OCI-LY7 (cell line): Measurements from ENCODE around the gene FLNA. TPM values are rescaled to one million over a fixed set of nuclear protein-coding genes. Genes with fewer than 3 reads are reported as not detected.

Source experiments
- BruUV-seq: library from RNA; stranded (reverse); fragments of 400-500 nt; replicated peaks from 2 replicates; lab custom pipeline; 2021; lab: Mats Ljungman, UMichigan
- CTCF ChIA-PET: fragments of 300-600 bp; sonication (Branson Sonifier 250); formaldehyde crosslinking; loops from one replicate; lab custom pipeline; 2022; ENCODE audit warnings: antibody characterized with exemption; ENCODE audit not compliant: unreplicated experiment; lab: Charles Lee
- POLR2A ChIA-PET: fragments of 300-600 bp; sonication (Branson Sonifier 250); formaldehyde crosslinking; loops from one replicate; lab custom pipeline; 2022; ENCODE audit warnings: antibody characterized with exemption; lab: Charles Lee
- DNase-seq: peaks from one replicate; pipeline ENCODE4 v3.0.0-alpha.2; 2015; ENCODE audit warnings: low spot score
- H2AFZ ChIP-seq: fragments of 200-600 bp; sonication (generic), shearing (Covaris generic); 2 replicates; pipeline ENCODE4 v1.6.1; 2014; ENCODE audit warnings: mild to moderate bottlenecking, antibody characterized with exemption, low read length, moderate library complexity
- H3K27ac ChIP-seq: fragments of 200-600 bp; sonication (generic); 2 replicates; pipeline ENCODE4 v1.5.1; 2014; ENCODE audit warnings: mixed run types, low read depth, mild to moderate bottlenecking, moderate library complexity, low read length, inconsistent platforms; ENCODE audit not compliant: poor library complexity, severe bottlenecking
- H3K36me3 ChIP-seq: fragments of 200-600 bp; sonication (generic); 2 replicates; pipeline ENCODE4 v1.6.1; 2014; ENCODE audit warnings: mild to moderate bottlenecking, antibody characterized with exemption, low read length, moderate library complexity, mixed read lengths; ENCODE audit not compliant: insufficient read depth
- H3K4me1 ChIP-seq: fragments of 200-600 bp; sonication (generic); 2 replicates; pipeline ENCODE4 v1.5.1; 2014; ENCODE audit warnings: mild to moderate bottlenecking, low read length; ENCODE audit not compliant: insufficient read depth, poor library complexity, severe bottlenecking
- H3K4me2 ChIP-seq: fragments of 200-600 bp; sonication (generic); 2 replicates; pipeline ENCODE4 v1.6.1; 2014; ENCODE audit warnings: mild to moderate bottlenecking, low read length
- H3K4me3 ChIP-seq: fragments of 200-600 bp; sonication (generic); 2 replicates; pipeline ENCODE4 v1.5.1; 2014; ENCODE audit warnings: mild to moderate bottlenecking, low read depth, low read length; ENCODE audit not compliant: poor library complexity, severe bottlenecking
- H3K79me2 ChIP-seq: fragments of 200-600 bp; sonication (generic); 2 replicates; pipeline ENCODE4 v1.6.1; 2016; ENCODE audit warnings: low read depth, mild to moderate bottlenecking, low read length, moderate library complexity, mixed read lengths; ENCODE audit not compliant: insufficient read depth
- H3K9me2 ChIP-seq: fragments of 200-600 bp; sonication (generic); 2 replicates; pipeline ENCODE4 v1.6.1; 2016; ENCODE audit warnings: mild to moderate bottlenecking, low read length, mixed read lengths; ENCODE audit not compliant: insufficient read depth
- H3K9me3 ChIP-seq: fragments of 200-600 bp; sonication (generic); 2 replicates; pipeline ENCODE4 v1.6.1; 2014; ENCODE audit warnings: mild to moderate bottlenecking, mixed run types, low read length, mixed read lengths
- H4K20me1 ChIP-seq: fragments of 200-600 bp; sonication (generic); 2 replicates; pipeline ENCODE4 v1.6.1; 2014; ENCODE audit warnings: mild to moderate bottlenecking, antibody characterized with exemption, low read length, moderate library complexity, mixed read lengths; ENCODE audit not compliant: insufficient read depth
- EZH2phosphoT487 ChIP-seq: fragments of 200-600 bp; sonication (generic); IDR thresholded peaks from 2 replicates; pipeline ENCODE4 v1.6.1; 2018; ENCODE audit warnings: low read depth, borderline replicate concordance, mild to moderate bottlenecking, mixed run types, antibody characterized with exemption, low read length, moderate library complexity, mixed read lengths
- intact Hi-C: fragments of 100-400 bp; cut with micrococcal nuclease; formaldehyde crosslinking; loops from one replicate; pipeline ENCODE4 v1.10.0; 2022; ENCODE audit not compliant: unreplicated experiment
- total RNA-seq, 2 experiments: library from RNA; depleted of rRNA in 1 of 2; stranded (reverse); fragments of >200 nt in 1 of 2; shearing (Covaris generic) in 1 of 2; gene quantifications; 2 replicates each; pipeline ENCODE4 v1.2.3, GENCODE V29; 2014 to 2022
- TF ChIP-seq, protein P1 (sequence below): fragments of 200-600 bp; sonication (generic); conservative IDR thresholded peaks from 2 replicates; pipeline ENCODE4 v1.5.1; 2014; ENCODE audit warnings: mild to moderate bottlenecking, antibody characterized with exemption, low read length, moderate library complexity, mixed read lengths

The FLNA gene
- total RNA-seq, 2 experiments from 2014 or later: 78.8 to 97.7 TPM

- H3K9me3 ChIP-seq: no peaks in the 10 kb centered on the region
- DNase-seq: no peak
- peak overlapping the region; percentile 42 for H3K4me3 ChIP-seq
- BruUV-seq: no TSS peak
- H3K4me2 ChIP-seq: peak overlapping the region; percentile 67
- no peaks in the 10 kb centered on the region for H4K20me1 ChIP-seq
- H3K27ac ChIP-seq: no peak overlapping the region
- POLR2A ChIA-PET: no interaction called here
- CTCF ChIA-PET: no interaction called here
- peak overlapping the region; percentile 7; the same call in 1 of the 2 replicates for H2AFZ ChIP-seq
- peaks cover 37% of the 10 kb centered on the region for H3K4me1 ChIP-seq
- intact Hi-C loops: loop anchor here (2.0 kb wide), 1 partner anchor 54 kb away; the partner anchor contains the start of gene FLNA
- H3K9me2 ChIP-seq: no peaks in the 10 kb centered on the region
- no peaks in the 10 kb centered on the region for H3K79me2 ChIP-seq
- H3K36me3 ChIP-seq: no peaks in the 10 kb centered on the region
- TF ChIP-seq, protein P1, sequence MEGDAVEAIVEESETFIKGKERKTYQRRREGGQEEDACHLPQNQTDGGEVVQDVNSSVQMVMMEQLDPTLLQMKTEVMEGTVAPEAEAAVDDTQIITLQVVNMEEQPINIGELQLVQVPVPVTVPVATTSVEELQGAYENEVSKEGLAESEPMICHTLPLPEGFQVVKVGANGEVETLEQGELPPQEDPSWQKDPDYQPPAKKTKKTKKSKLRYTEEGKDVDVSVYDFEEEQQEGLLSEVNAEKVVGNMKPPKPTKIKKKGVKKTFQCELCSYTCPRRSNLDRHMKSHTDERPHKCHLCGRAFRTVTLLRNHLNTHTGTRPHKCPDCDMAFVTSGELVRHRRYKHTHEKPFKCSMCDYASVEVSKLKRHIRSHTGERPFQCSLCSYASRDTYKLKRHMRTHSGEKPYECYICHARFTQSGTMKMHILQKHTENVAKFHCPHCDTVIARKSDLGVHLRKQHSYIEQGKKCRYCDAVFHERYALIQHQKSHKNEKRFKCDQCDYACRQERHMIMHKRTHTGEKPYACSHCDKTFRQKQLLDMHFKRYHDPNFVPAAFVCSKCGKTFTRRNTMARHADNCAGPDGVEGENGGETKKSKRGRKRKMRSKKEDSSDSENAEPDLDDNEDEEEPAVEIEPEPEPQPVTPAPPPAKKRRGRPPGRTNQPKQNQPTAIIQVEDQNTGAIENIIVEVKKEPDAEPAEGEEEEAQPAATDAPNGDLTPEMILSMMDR: no peak
- no peak for TF ChIP-seq EZH2phosphoT487
These were observed 54.0 kb downstream of the FLNA start for GRCh38 chrX:154320406-154320805.

- peaks cover 28% of the 10 kb centered on the region for H3K4me1 ChIP-seq
- H3K4me2 ChIP-seq: no peak overlapping the region
- BruUV-seq: no TSS peak
- TF ChIP-seq, protein P1: peak; percentile 71
- no peak for TF ChIP-seq EZH2phosphoT487
- no peaks in the 10 kb centered on the region for H4K20me1 ChIP-seq
- H3K9me3 ChIP-seq: no peaks in the 10 kb centered on the region
- H3K27ac ChIP-seq: no peak overlapping the region
- H3K9me2 ChIP-seq: no peaks in the 10 kb centered on the region
- no peak overlapping the region for H2AFZ ChIP-seq
- H3K79me2 ChIP-seq: no peaks in the 10 kb centered on the region
- intact Hi-C loops: no loop called here
- POLR2A ChIA-PET: interaction anchor here (1.1 kb wide), 1 partner anchor 12 kb away, joined by 3 read pairs; no protein-coding TSS in a partner anchor
- H3K4me3 ChIP-seq: no peak overlapping the region
- H3K36me3 ChIP-seq: no peaks in the 10 kb centered on the region
- peak; percentile 21 for DNase-seq
- CTCF ChIA-PET: interaction anchor here (0.7 kb wide), 1 partner anchor 393 kb away, joined by 3 read pairs; no protein-coding TSS in a partner anchor
These were observed 56.9 kb downstream of the FLNA start for GRCh38 chrX:154317391-154317995.

DNA sequence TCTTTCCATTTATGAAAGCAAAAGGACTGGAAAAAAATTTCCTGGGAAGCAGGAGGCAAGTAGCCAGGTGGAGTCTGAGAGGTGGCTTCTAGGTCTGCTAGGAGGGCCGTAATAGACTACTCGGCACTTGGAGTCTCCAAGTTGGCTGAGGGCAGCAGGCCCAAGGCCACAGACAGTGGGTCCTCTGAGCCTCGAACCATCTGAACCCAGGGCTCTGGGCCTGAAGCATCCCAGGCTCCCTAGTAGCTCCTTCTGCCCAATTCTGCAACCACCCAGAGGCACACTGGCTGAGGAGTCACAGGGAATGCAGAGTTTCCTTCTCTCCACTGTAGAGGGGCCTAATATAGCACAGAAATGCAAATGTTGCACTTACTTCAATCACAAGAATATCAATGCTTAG lies 59.0 kb downstream of the FLNA start:
- Histone ChIP-seq H4K20me1 (no peaks in the 10 kb centered on the region), H3K36me3 (no peaks in the 10 kb centered on the region), H3K9me2 (no peaks in the 10 kb centered on the region), H3K27ac (no peak overlapping the region), H3K79me2 (no peaks in the 10 kb centered on the region), H3K4me1 (peaks cover 7% of the 10 kb centered on the region), H2AFZ (no peak overlapping the region), H3K4me3 (no peak overlapping the region), H3K9me3 (no peaks in the 10 kb centered on the region), H3K4me2 (no peak overlapping the region)
- no peak for TF ChIP-seq EZH2phosphoT487
- TF ChIP-seq, protein P1: no peak
- ChIA-PET CTCF (no interaction called here), POLR2A (no interaction called here)
- intact Hi-C loops: no loop called here
- BruUV-seq: no TSS peak
- DNase-seq: no peak
